HUDEP-2 (cell line): Measurements from ENCODE around the gene ZNF658.
"Not testable (repeated sequence)": the region's sequence is repeated elsewhere in the genome, so short reads cannot be mapped to it uniquely, and the experiment has no call there.

Source experiments
- DNase-seq, 76 experiments: peaks; one replicate each; lab custom pipeline; 2025; ENCODE audit not compliant: unreplicated experiment in 76 of 76; lab: John Stamatoyannopoulos, UW

ZNF658 gene

DNA sequence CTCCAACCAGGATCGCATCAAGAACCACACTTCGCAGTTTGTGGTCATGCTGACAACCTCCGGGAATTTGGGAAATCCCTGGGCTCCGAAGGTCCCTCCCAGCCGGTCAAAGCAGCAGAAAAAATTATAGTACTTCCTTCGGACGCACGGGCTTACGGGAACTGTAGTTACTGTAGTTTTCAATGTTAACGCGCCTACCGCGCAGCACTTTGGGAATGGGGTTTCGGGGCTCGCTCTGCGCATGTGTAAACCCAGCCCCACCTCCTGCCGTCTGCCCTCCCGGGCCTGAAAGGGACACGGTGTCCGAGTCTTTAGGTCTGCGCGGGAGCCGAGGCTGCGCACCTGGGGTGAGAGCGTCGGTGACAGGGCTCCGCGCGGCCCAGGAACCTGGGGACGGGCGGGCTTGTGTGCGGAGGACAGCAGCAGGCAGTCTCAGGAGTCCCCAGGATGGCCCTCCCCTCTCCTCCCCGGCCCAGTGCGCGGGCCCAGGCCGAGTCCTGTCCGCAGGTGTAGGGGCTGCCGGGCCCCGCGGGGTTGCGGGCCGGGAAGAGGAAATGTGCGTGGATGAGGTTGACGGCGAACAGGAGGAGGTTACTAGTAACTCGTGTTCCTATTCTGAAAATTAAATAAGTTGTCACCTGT is at the start of gene ZNF658:
Gene ZNF658, plus strand, starts transcription at position 236 of the 642 bp plus-strand sequence. CDS start 2,837 bp downstream, outside the sequence.
- DNase-seq = not testable (repeated sequence)

- DNase-seq = not testable (repeated sequence)
Measured at GRCh38 chr9:66861732-66862131, 38.8 kb upstream of the ZNF658 start.

DNA sequence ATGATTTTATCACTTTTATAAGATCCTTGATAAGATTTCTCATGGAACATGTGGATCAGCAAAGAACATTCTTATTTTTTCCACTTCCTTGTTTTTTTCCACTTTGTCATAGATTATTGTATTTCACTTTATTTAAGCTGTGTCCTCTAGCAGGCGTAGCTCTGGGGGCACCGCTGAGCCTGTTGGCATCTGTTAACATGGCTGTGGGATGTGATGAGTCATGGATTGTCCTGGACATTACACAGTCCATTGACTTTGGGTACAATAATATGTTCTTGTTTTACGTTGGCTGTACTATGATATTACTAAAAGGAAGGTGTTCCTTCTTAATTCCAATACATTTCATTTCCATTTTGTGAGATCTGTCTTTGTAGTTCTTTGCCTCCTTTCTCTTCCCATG is 31.9 kb upstream of the ZNF658 start:
- not testable (repeated sequence) for DNase-seq

- DNase-seq = not testable (repeated sequence)
Measured at GRCh38 chr9:66880605-66881004, 19.9 kb upstream of the ZNF658 start.

DNA sequence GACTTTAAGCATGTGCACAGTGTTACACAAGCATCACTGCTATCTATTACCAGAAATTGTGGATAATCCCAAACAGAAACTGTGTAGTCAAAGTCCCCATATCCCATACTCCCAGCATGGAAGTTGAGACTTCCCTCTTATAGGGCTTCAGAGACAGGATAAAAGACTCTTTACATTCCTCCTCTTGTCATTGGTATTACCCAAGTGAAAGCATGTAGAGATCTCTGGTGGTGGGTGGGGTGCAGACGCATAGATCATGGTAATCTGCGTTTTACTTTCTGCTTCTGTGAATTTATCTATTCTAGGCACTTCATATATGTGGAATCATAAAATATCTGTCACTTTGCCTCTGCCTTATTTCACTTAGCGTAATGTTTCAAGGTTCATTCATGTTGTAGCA is 18.7 kb upstream of the ZNF658 start:
- not testable (repeated sequence) for DNase-seq

DNA sequence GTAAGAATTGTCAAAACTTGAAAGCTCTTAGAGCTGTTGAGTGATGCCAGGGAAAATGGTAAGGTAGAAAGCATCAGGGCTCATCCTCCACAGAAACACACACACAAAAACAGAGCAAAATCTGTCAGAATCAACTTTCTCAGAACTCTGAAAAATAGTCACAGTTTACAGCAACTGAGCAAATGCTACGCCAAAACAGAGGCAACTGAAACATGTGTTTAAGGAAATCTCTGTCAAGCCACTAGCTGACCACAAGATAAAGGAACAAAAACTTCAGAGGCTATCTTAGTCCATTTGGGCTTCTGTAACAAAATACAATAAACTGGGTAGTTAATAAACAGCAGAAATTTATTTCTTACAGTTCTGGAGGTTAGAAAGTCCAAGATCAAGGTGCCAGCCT is 10.2 kb upstream of the ZNF658 start:
- not testable (repeated sequence) for DNase-seq

GRCh38 chr9:66901141-66901540 is 616 bp downstream of the ZNF658 start:
- not testable (repeated sequence) for DNase-seq

- DNase-seq = not testable (repeated sequence)
Measured at GRCh38 chr9:66909560-66909959, 9.0 kb downstream of the ZNF658 start.

DNA sequence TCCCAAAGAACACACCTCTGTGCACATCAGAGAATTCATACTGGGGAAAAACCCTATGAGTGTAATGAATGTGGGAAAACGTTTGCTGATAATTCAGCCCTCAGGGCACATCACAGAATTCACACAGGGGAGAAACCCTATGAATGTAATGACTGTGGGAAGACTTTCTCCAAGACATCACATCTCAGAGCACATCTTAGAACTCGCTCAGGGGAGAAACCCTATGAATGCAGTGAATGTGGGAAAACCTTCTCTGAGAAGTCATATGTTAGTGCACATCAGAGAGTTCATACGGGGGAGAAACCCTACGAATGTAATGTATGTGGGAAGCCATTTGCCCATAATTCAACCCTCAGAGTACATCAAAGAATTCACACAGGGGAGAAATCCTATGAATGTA is 19.5 kb downstream of the ZNF658 start:
- not testable (repeated sequence) for DNase-seq

- DNase-seq = not testable (repeated sequence)
Measured at GRCh38 chr9:66936194-66936870, 35.8 kb downstream of the ZNF658 start.

GRCh38 chr9:66937662-66938061 is 37.1 kb downstream of the ZNF658 start:
- DNase-seq = not testable (repeated sequence)

GRCh38 chr9:66938322-66938721 is 37.8 kb downstream of the ZNF658 start:
- DNase-seq = not testable (repeated sequence)

DNA sequence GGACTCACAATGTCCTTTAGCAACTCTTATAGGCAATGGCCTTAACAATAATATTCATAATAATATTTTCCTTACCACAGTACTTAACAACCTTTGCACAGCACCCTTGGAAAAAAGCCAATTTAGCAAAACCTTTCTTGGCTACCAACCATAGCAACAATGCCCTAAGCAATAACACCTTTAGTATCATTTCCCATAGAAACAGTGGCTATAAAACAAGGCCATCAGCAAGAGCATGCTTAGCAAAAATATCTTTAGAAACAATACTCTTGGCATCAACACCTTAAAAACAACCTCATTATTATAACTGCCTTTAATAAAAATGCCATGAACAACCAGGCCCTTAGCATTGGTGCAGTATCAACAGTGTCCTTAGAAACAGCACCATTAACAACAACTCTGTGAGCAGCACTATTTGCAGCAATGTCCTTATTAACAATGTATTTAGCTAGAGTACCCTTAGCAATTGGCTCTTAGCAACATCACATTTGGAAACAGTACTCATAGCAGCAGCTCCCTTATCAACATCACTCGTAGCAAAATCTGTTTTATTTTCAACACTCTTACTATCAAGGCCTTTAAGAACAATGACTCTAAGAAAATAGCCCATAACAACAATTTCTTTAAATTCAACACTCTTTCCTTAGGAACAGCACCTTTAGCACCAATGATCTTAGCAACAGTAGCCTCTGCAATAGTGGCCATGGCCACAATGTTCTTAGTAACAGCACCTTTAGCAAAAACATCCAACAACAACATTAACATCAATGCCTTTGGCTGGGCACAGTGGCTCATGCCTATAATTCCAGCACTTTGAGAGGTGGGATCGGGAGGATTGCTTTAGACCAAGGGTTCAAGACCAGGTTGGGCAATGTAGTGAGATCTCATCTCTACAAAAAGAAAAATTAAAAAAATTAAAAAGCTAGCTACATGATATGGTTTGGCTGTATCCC is 39.6 kb downstream of the ZNF658 start:
- not testable (repeated sequence) for DNase-seq

- not testable (repeated sequence) for DNase-seq
Measured at GRCh38 chr9:66942400-66943155, 42.1 kb downstream of the ZNF658 start.

DNA sequence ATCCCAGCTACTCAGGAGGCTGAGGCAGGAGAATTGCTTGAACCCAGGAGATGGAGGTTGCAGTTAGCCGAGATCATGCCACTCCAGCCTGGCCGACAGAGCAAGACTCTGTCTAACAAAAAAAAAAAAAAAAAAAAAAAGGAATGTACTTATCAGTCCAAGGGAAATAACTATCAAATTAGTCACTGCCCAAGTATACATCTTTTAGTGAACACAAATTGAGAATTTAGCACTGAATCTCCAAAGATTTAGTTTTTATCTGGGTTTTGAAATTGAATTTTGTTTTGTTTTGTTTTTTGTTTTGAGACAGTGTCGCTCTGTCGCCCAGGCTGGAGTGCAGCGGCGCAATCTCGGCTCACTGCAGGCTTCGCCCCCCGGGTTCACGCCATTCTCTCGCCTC is 52.1 kb downstream of the ZNF658 start:
- DNase-seq = not testable (repeated sequence)
